ENCODE data around the gene RUNDC3A. TPM values are rescaled to one million over a fixed set of nuclear protein-coding genes. Genes with fewer than 3 reads are reported as not detected.
A peak's percentile ranks its signal among the peaks of the same experiment; 100 is the strongest.

The RUNDC3A gene
- total and polyA plus RNA-seq, 2 of the 13 experiments (the other 11 are each of a cell fraction or from before 2014, with no cell fraction given): 0.25 TPM; not detected in 1

- TF ChIP-seq TFE3 (CRISPR knock-in tag; IDR thresholded peaks at IDR 0.05): peak; percentile 73
- no peak for TF ChIP-seq XBP1 (CRISPR knock-in tag; IDR thresholded peaks at IDR 0.05)
- TF ChIP-seq HNF4G (IDR thresholded peaks at IDR 0.05; ENCODE audit: borderline replicate concordance, low read depth, low read length): peak; percentile 21; the same call in 1 of the 2 replicates
- TF ChIP-seq HNF4G (CRISPR knock-in tag; IDR thresholded peaks at IDR 0.05; ENCODE audit: borderline replicate concordance, low read depth): peak; percentile 42; the same call in 1 of the 2 replicates
- no peak for TF ChIP-seq ZNF12 (CRISPR knock-in tag; IDR thresholded peaks at IDR 0.05)
- TF ChIP-seq HIC2 (CRISPR knock-in tag; IDR thresholded peaks at IDR 0.05; ENCODE audit: low read depth): no peak
- TF ChIP-seq ZNF766 (CRISPR knock-in tag; IDR thresholded peaks at IDR 0.05; ENCODE audit: borderline replicate concordance): no peak
- peak; percentile 56 for TF ChIP-seq HNRNPLL (IDR thresholded peaks at IDR 0.05; ENCODE audit: low read depth, low read length, poor library complexity, severe bottlenecking)
- TF ChIP-seq SYNCRIP (IDR thresholded peaks at IDR 0.05; ENCODE audit: insufficient read depth, low read depth, low read length): no peak
- TF ChIP-seq FOXK1 (CRISPR knock-in tag; IDR thresholded peaks at IDR 0.05; ENCODE audit: borderline replicate concordance, low read depth): peak; percentile 55; the same call in 1 of the 2 replicates
- peak; percentile 68; the same call in 1 of the 2 replicates for TF ChIP-seq ZNF614 (CRISPR knock-in tag; IDR thresholded peaks at IDR 0.05; ENCODE audit: borderline replicate concordance)
- 0 out of 2 replicates have a peak, but pooled peaks have one; percentile 22 for TF ChIP-seq FOXC1 (CRISPR knock-in tag; IDR thresholded peaks at IDR 0.05; ENCODE audit: borderline replicate concordance)
- peak; percentile 75; the same call in 1 of the 2 replicates for TF ChIP-seq TFAP4 (IDR thresholded peaks at IDR 0.05; ENCODE audit: borderline replicate concordance, low read depth)
- no peak for TF ChIP-seq RFXANK (CRISPR knock-in tag; IDR thresholded peaks at IDR 0.05)
- peak; percentile 80 for TF ChIP-seq HOXA3 (CRISPR knock-in tag; IDR thresholded peaks at IDR 0.05)
- TF ChIP-seq ARID5B (CRISPR knock-in tag; IDR thresholded peaks at IDR 0.05): peak; percentile 45
- no peak for TF ChIP-seq ZNF713 (CRISPR knock-in tag; IDR thresholded peaks at IDR 0.05)
- TF ChIP-seq ZKSCAN5 (CRISPR knock-in tag; IDR thresholded peaks at IDR 0.05): no peak
- peak; percentile 45; the same call in 1 of the 2 replicates for TF ChIP-seq HCFC1 (IDR thresholded peaks at IDR 0.05; ENCODE audit: low read depth, low read length)
- TF ChIP-seq ZBTB14 (CRISPR knock-in tag; IDR thresholded peaks at IDR 0.05): peak; percentile 71
- TF ChIP-seq ZNF383 (CRISPR knock-in tag; IDR thresholded peaks at IDR 0.05; ENCODE audit: borderline replicate concordance): no peak
Observed at GRCh38 chr17:44326861-44327444, 18.6 kb downstream of the RUNDC3A start (continued).
